Measurements from ENCODE around the gene SDR42E2. TPM values are rescaled to one million over a fixed set of nuclear protein-coding genes. Genes with fewer than 3 reads are reported as not detected.
"Not testable (repeated sequence)": the region's sequence is repeated elsewhere in the genome, so short reads cannot be mapped to it uniquely, and the experiment has no call there.

SDR42E2 gene
- total RNA-seq, 3 donors from 2014 or later = not detected

DNA sequence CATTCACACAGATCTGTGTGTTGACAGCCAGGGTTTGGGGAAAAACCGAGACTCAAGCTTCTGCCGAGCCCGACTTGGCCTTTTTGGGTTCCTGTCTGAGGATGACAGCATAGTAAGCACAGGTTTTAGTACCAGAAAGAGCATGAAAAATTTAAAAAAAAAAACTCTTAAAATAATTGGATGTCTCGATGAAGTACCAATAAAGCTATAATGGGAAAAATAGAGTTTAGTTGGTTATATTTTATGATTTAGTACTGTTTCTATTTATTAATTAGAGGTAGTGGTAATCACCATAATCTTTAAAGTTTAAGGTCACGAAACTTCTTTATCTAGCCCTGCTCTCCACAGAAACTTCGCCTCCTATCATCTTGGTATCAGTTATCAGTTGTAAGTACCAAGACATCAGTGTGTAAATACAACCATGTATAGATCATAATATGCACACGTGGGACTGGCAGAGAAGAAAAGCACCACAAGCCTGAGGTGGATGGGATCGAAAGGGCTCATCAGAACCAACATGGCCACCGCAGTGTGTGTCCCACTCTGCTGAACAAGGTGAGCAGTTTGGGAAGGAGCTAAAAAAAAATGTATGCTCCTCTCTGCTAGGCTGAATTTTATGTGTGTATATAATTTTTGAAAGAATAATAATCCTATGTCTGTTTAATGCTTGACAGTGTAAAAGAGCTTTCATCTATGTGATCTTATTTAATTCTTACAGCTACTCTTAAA is 29.4 kb downstream of the SDR42E2 start:
- H3K4me3 Mint-ChIP-seq = peak overlapping the region; percentile 85
- H3K9me3 Mint-ChIP-seq = peaks cover 5% of the 10 kb centered on the region
- H3K27me3 Mint-ChIP-seq (ENCODE audit: low read depth) = peaks cover 2% of the 10 kb centered on the region
- no peak for ATAC-seq
- H3K4me1 Mint-ChIP-seq (ENCODE audit: low read depth) = peaks cover 69% of the 10 kb centered on the region
- no peaks in the 10 kb centered on the region for H3K36me3 Mint-ChIP-seq (ENCODE audit: insufficient read depth)
- no peak for DNase-seq

DNA sequence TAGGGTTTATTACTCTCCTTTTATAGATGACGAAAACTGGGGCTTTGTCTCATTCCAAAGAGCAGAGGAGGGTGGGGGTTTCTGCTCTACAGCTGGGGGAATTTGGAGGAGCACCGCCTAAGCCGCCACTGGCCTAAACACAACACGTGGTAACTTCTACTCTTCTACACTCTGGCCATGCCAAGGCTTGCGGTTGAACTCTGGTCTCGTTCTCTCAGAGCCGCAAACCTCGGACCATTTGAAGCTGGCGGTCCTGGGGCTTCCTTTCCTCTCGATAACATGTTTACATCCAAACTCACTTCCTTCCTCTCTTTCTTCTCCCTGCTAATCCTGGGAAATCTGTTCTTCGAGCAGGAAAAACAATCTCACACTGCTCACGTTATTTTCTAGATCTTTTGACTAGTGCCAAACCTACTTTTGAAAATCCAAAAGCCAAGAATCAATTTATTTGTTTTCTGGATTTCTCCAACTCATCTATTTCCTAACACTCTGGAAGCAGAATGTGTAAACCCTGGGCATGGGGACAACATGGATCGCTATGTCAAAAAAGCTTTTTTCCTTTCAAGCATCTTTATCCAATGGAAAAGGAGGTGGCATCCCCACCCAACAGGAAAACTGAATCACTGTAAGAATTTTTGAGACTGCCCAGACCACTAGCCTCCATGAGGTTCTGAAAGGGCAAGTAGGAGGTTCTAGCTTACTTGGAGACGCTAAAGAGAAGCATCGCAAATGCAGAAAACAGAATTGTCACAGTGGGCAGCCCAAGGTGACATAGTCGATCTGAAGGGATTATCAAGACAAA is 30.2 kb downstream of the SDR42E2 start:
- peak; percentile 3 to 5 for ATAC-seq
- peak overlapping the region; percentile 85 for H3K4me3 Mint-ChIP-seq

GRCh38 chr16:22193063-22193411 is 30.7 kb downstream of the SDR42E2 start:
- H3K9me3 Mint-ChIP-seq = peaks cover 5% of the 10 kb centered on the region
- H3K4me3 Mint-ChIP-seq = no peak overlapping the region
- ATAC-seq = no peak

More for the DNA sequence above, 30.2 kb downstream of the SDR42E2 start:
- Mint-ChIP-seq H3K27me3 (ENCODE audit: low read depth) (peaks cover 2% of the 10 kb centered on the region), H3K4me1 (ENCODE audit: low read depth) (peaks cover 69% of the 10 kb centered on the region), H3K9me3 (peaks cover 5% of the 10 kb centered on the region), H3K36me3 (ENCODE audit: insufficient read depth) (no peaks in the 10 kb centered on the region)
- peak; percentile 59 for DNase-seq

DNA sequence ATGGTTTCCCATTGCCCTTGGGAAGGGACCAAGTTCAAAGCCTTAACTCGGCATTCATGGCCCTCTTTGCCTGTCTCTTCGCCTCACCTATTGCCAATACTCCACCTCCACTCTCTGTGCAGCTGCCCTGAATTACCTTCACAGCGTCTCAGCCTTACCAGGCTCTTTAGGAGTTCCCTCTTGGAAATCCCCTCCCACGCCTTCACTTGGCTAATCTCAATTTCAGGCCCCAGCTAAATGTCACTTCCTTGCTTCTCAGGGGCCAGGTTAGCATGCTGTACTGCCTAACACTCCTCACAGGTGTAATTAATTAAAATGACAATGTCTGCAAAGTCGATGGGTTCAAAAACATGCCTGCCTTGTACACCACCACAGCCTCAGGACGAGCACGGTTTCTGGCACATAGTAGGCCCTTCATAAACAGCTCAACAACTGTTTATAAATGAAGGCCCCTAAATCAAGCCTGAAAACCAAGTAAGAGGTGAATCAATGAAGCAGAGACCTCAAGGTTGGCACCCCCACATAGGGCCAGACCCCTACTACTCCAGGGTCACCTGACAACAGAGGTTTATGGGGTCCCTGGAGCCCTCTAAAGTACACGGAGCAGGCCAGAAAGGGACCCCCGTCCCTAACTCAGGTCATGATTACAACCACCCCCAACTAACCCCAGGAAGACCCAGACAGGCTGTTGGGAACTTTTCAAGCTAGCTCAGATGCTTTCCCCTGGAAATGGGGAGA is 32.6 kb downstream of the SDR42E2 start:
- ATAC-seq = no peak
- Mint-ChIP-seq H3K4me1 (ENCODE audit: low read depth) (peaks cover 50% of the 10 kb centered on the region), H3K4me3 (peak overlapping the region; percentile 83), H3K27me3 (ENCODE audit: low read depth) (peaks cover 2% of the 10 kb centered on the region), H3K9me3 (peaks cover 5% of the 10 kb centered on the region), H3K36me3 (ENCODE audit: insufficient read depth) (no peaks in the 10 kb centered on the region)
- no peak for DNase-seq

More at GRCh38 chr16:22193063-22193411, 30.7 kb downstream of the SDR42E2 start:
- no peak for DNase-seq
- H3K27me3 Mint-ChIP-seq (ENCODE audit: low read depth) = peaks cover 2% of the 10 kb centered on the region
- H3K4me1 Mint-ChIP-seq (ENCODE audit: low read depth) = peaks cover 65% of the 10 kb centered on the region
- H3K36me3 Mint-ChIP-seq (ENCODE audit: insufficient read depth) = no peaks in the 10 kb centered on the region

GRCh38 chr16:22195445-22195694 is 33.1 kb downstream of the SDR42E2 start:
- no peak for DNase-seq
- peak overlapping the region; percentile 83 for H3K4me3 Mint-ChIP-seq
- H3K27me3 Mint-ChIP-seq (ENCODE audit: low read depth) = peaks cover 2% of the 10 kb centered on the region
- H3K4me1 Mint-ChIP-seq (ENCODE audit: low read depth) = peaks cover 49% of the 10 kb centered on the region
- H3K9me3 Mint-ChIP-seq = peaks cover 5% of the 10 kb centered on the region
- ATAC-seq = no peak
- H3K36me3 Mint-ChIP-seq (ENCODE audit: insufficient read depth) = no peaks in the 10 kb centered on the region

GRCh38 chr16:22195695-22196558 is 33.6 kb downstream of the SDR42E2 start:
- Mint-ChIP-seq H3K4me1 (ENCODE audit: low read depth) (peaks cover 47% of the 10 kb centered on the region), H3K36me3 (ENCODE audit: insufficient read depth) (no peaks in the 10 kb centered on the region), H3K4me3 (peak overlapping the region; percentile 83), H3K27me3 (ENCODE audit: low read depth) (peaks cover 2% of the 10 kb centered on the region), H3K9me3 (peaks cover 5% of the 10 kb centered on the region)
- DNase-seq (peak; percentile 90), ATAC-seq (peak; percentile 16 to 18)

DNA sequence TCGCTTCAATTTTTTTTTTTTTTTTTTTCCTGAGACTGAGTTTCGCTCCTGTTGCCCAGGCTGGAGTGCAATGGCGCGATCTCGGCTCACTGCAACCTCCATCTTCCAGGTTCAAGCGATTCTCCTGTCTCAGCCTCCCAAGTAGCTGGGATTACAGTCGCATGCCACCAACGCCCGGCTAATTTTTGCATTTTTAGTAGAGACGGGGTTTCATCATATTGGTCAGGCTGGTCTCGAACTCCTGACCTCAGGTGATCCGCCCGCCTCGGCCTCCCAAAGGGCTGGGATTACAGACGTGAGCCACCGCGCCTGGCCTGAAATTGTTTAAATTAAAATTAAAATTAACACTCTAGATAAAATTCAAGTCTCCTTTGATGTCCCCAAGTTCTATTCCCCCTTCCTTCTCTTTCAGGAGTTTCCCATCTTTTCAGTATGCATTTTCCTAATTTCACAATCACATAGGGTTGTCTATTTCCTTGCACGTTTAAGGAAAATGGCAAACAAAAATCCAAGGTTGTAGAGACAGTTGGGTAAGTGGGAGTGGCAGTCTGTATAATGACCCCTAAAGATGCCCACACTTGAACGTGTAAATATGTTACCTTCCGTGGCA is 34.4 kb downstream of the SDR42E2 start:
- not testable (repeated sequence) for ATAC-seq; H3K36me3 Mint-ChIP-seq (ENCODE audit: insufficient read depth); H3K9me3 Mint-ChIP-seq; DNase-seq; H3K27me3 Mint-ChIP-seq (ENCODE audit: low read depth)
- peaks cover 43% of the 10 kb centered on the region for H3K4me1 Mint-ChIP-seq (ENCODE audit: low read depth)
- peak overlapping the region; percentile 83 for H3K4me3 Mint-ChIP-seq

DNA sequence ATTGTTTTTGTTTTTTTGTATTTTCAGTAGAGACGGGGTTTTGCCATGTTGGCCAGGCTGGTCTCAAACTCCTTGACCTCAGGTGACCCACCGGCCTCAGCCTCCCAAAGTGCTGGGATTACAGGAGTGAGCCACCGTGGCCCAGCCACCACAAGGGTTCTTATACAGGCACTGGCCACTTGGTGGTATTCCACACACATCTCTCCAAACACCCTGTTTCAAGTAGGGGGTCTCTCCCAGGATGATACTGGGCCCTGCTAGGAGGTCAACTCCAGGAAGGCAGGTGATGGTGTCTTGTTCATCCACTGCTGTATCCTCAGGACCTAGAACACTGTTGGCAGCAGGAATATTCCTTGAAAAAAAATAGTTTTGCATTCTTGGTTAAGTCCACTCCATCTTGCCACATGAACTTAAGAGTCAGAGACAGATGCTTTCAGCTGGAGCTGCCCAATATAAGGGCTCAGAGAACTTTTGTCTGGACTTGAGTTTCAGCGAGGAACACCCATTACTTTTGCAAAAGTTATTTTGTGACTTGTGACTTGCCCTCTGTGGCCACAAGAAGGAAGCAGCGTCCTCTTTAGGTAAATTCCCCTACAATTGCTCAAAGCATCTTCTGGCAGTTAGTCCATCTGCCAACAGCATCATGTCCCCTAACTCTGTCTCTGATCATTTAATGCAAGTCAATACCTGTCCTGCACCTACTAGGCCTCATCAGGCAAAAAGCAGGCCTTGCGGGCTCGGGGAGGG is 36.4 kb downstream of the SDR42E2 start:
- DNase-seq (no peak), ATAC-seq (no peak)
- peaks cover 4% of the 10 kb centered on the region for H3K9me3 Mint-ChIP-seq
- H3K4me1 Mint-ChIP-seq (ENCODE audit: low read depth) = peaks cover 25% of the 10 kb centered on the region
- no peak overlapping the region for H3K4me3 Mint-ChIP-seq
- H3K36me3 Mint-ChIP-seq (ENCODE audit: insufficient read depth) = no peaks in the 10 kb centered on the region
- peaks cover 2% of the 10 kb centered on the region for H3K27me3 Mint-ChIP-seq (ENCODE audit: low read depth)

DNA sequence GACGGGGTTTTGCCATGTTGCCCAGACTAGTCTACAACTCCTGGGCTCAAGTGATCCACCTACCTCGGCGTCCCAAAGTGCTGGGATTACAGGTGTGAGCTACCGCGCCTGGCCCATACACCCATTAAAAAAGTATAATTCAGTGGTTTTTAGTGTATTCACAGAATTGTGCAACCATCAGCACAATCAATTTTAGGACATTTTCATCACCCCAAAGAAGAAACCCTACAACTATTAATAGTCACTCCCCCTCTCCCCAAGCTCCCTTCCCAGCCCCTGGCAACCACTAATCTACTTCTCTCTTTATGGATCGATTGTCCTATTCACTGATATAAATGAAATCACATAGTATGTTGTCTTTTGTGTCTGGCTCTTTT is 39.9 kb downstream of the SDR42E2 start:
- no peaks in the 10 kb centered on the region for H3K9me3 Mint-ChIP-seq
- peaks cover 8% of the 10 kb centered on the region for H3K4me1 Mint-ChIP-seq (ENCODE audit: low read depth)
- no peak for DNase-seq
- ATAC-seq = no peak
- H3K4me3 Mint-ChIP-seq = no peak overlapping the region
- no peaks in the 10 kb centered on the region for H3K36me3 Mint-ChIP-seq (ENCODE audit: insufficient read depth)
- H3K27me3 Mint-ChIP-seq (ENCODE audit: low read depth) = no peaks in the 10 kb centered on the region

DNA sequence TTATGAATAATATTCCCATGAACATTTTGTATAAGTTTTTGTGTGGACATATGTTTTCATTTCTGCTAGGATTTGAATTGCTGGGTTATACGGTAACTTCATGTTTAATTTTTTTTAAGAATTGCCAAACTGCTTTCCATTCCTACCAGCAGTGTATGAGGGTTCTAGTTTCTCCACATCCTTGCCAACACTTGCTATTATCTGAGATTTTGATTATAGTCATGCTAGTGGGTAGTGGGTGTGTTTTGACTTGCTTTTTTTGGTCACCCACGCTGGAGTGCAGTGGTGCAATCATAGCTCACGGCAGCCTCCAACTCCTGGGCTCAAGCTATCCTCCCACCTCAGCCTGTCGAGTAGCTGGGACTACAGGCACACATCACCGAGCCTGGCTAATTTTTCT is 40.8 kb downstream of the SDR42E2 start:
- no peaks in the 10 kb centered on the region for H3K9me3 Mint-ChIP-seq

DNA sequence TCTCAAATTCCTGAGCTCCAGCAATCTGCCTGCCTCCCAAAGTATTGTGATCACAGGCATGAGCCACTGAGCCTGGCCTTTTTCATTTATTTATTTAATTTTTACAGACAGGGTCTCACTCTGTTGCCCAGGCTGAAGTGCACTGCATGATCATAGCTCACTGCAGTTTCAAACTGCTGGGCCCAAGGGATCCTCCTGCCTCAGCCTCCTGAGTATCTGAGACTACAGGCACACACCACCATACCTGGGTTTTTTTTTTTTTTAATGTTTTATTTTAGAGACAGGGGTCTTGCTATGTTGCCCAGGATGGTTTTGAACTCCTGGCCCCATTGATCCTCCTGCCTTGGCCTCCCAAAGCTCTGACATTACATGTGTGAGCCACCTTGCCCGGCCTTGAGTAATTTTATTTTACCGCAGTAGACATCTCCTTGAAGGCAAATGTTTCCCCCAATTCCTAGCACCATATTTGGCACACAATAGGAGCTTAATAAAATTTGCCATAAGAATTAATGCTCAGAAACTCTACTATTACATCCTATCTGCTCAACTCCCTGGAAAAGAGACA is 41.9 kb downstream of the SDR42E2 start:
- DNase-seq (no peak), ATAC-seq (no peak)
- Mint-ChIP-seq H3K4me1 (ENCODE audit: low read depth) (peaks cover 18% of the 10 kb centered on the region), H3K27me3 (ENCODE audit: low read depth) (no peaks in the 10 kb centered on the region), H3K9me3 (no peaks in the 10 kb centered on the region), H3K4me3 (no peak overlapping the region), H3K36me3 (ENCODE audit: insufficient read depth) (no peaks in the 10 kb centered on the region)

More for the DNA sequence above, 40.8 kb downstream of the SDR42E2 start:
- Mint-ChIP-seq H3K27me3 (ENCODE audit: low read depth) (no peaks in the 10 kb centered on the region), H3K4me3 (no peak overlapping the region), H3K36me3 (ENCODE audit: insufficient read depth) (no peaks in the 10 kb centered on the region), H3K4me1 (ENCODE audit: low read depth) (peaks cover 16% of the 10 kb centered on the region)
- DNase-seq (no peak), ATAC-seq (no peak)

GRCh38 chr16:22205577-22206012 is 43.3 kb downstream of the SDR42E2 start:
- H3K36me3 Mint-ChIP-seq (ENCODE audit: insufficient read depth) = peaks cover 1% of the 10 kb centered on the region
- H3K4me3 Mint-ChIP-seq = peak overlapping the region; percentile 90
- no peaks in the 10 kb centered on the region for H3K27me3 Mint-ChIP-seq (ENCODE audit: low read depth)
- H3K9me3 Mint-ChIP-seq = no peaks in the 10 kb centered on the region
- ATAC-seq (no peak), DNase-seq (no peak)
- H3K4me1 Mint-ChIP-seq (ENCODE audit: low read depth) = peaks cover 22% of the 10 kb centered on the region
